ENCODE data around the gene LYPD6B.

DNA sequence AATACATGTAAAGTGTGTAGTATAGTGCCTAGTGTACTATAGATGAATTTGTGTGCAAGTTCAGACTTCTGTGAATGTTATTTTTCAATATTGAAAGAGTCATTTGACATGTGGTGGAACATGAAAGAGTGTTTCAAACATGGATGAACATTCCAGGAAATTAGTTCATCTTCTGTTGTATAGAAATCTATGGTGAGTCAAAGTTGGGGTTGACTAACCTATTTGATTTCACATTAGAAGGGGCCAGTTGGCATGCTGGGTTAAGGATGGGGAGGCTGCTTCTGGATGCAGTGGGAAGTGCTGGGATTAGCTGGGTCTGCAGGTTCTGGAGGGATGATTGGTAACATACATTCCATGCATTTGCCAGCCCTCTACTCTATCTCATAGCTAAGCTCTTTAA lies 50.6 kb downstream of the LYPD6B start:
- TF ChIP-seq, protein P1, sequence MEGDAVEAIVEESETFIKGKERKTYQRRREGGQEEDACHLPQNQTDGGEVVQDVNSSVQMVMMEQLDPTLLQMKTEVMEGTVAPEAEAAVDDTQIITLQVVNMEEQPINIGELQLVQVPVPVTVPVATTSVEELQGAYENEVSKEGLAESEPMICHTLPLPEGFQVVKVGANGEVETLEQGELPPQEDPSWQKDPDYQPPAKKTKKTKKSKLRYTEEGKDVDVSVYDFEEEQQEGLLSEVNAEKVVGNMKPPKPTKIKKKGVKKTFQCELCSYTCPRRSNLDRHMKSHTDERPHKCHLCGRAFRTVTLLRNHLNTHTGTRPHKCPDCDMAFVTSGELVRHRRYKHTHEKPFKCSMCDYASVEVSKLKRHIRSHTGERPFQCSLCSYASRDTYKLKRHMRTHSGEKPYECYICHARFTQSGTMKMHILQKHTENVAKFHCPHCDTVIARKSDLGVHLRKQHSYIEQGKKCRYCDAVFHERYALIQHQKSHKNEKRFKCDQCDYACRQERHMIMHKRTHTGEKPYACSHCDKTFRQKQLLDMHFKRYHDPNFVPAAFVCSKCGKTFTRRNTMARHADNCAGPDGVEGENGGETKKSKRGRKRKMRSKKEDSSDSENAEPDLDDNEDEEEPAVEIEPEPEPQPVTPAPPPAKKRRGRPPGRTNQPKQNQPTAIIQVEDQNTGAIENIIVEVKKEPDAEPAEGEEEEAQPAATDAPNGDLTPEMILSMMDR (conservative IDR thresholded peaks at IDR 0.05; ENCODE audit: low read depth, low read length): no peak
- no peak for TF ChIP-seq EZH2 (IDR thresholded peaks at IDR 0.05; ENCODE audit: low read length, unreplicated experiment)

Measured in PC-3 (cell line).